Epithelial cell of esophagus (primary cell): ENCODE results near the gene FBXL19.

Experiments used
- DNase-seq: peaks from one replicate; pipeline ENCODE4 v3.0.0; 2010; ENCODE audit warnings: low read depth
- H3K4me3 ChIP-seq: 2 replicates; pipeline ENCODE4 v1.5.1; 2011; ENCODE audit warnings: mild to moderate bottlenecking, low read length, control low read depth
- CTCF ChIP-seq: IDR thresholded peaks from 2 replicates; pipeline ENCODE4 v1.5.1; 2011; ENCODE audit warnings: low read depth, mild to moderate bottlenecking, low read length, control low read depth, inconsistent platforms; ENCODE audit not compliant: insufficient read depth; ENCODE audit errors: missing control alignments

The FBXL19 gene

GRCh38 chr16:30971298-30971697 lies 47.9 kb downstream of the FBXL19 start:
- no peak overlapping the region for H3K4me3 ChIP-seq
- no peak for DNase-seq
- no peak for TF ChIP-seq CTCF

- TF ChIP-seq CTCF = no peak
- DNase-seq = no peak
These were observed 49.5 kb downstream of the FBXL19 start for GRCh38 chr16:30972872-30973271.

GRCh38 chr16:30974348-30974747 lies 51.0 kb downstream of the FBXL19 start:
- no peak for DNase-seq
- TF ChIP-seq CTCF = no peak
- no peak overlapping the region for H3K4me3 ChIP-seq

More at GRCh38 chr16:30972872-30973271, 49.5 kb downstream of the FBXL19 start:
- H3K4me3 ChIP-seq = no peak overlapping the region

GRCh38 chr16:30976486-30976885 lies 53.1 kb downstream of the FBXL19 start:
- no peak overlapping the region for H3K4me3 ChIP-seq
- DNase-seq = no peak
- no peak for TF ChIP-seq CTCF

GRCh38 chr16:30977502-30977901 lies 54.1 kb downstream of the FBXL19 start:
- peak; percentile 14 for TF ChIP-seq CTCF
- no peak overlapping the region for H3K4me3 ChIP-seq
- no peak for DNase-seq

- TF ChIP-seq CTCF = no peak
- H3K4me3 ChIP-seq = no peak overlapping the region
- no peak for DNase-seq
These were observed 56.0 kb downstream of the FBXL19 start for GRCh38 chr16:30979170-30980022.

GRCh38 chr16:30980023-30980371 lies 56.6 kb downstream of the FBXL19 start:
- no peak for DNase-seq
- no peak for TF ChIP-seq CTCF

More at GRCh38 chr16:30980023-30980371, 56.6 kb downstream of the FBXL19 start:
- no peak overlapping the region for H3K4me3 ChIP-seq
